ENCODE data around the gene CABP2. TPM values are rescaled to one million over a fixed set of nuclear protein-coding genes. Genes with fewer than 3 reads are reported as not detected.
"Not testable (repeated sequence)": the region's sequence is repeated elsewhere in the genome, so short reads cannot be mapped to it uniquely, and the experiment has no call there.

Gene CABP2
- total RNA-seq, 2 experiments from 2014 or later, result not detected

- CTCF ChIA-PET, result interaction anchor here (0.6 to 1.9 kb wide), 5 partner anchors 14 to 111 kb away, joined by 3 to 5 read pairs (median 4); partner anchors contain the start of genes PITPNM1 and PPP1CA
- POLR2A ChIA-PET, result interaction anchor here (0.8 to 7.0 kb wide), 7 partner anchors 17 to 95 kb away, joined by 3 to 79 read pairs (median 5); partner anchors contain the start of genes PPP1CA, PTPRCAP and RAD9A
Observed at GRCh38 chr11:67486481-67487195, 36.6 kb downstream of the CABP2 start.

- ChIA-PET CTCF (interaction anchor here (1.0 kb wide), 1 partner anchor 15 kb away, joined by 4 read pairs; no protein-coding TSS in a partner anchor), POLR2A (interaction anchor here (0.5 to 7.0 kb wide), 8 partner anchors 16 to 246 kb away, joined by 3 to 79 read pairs (median 4); partner anchors contain the start of genes CORO1B, PPP1CA and PTPRCAP)
Observed at GRCh38 chr11:67485873-67486361, 37.3 kb downstream of the CABP2 start.

DNA sequence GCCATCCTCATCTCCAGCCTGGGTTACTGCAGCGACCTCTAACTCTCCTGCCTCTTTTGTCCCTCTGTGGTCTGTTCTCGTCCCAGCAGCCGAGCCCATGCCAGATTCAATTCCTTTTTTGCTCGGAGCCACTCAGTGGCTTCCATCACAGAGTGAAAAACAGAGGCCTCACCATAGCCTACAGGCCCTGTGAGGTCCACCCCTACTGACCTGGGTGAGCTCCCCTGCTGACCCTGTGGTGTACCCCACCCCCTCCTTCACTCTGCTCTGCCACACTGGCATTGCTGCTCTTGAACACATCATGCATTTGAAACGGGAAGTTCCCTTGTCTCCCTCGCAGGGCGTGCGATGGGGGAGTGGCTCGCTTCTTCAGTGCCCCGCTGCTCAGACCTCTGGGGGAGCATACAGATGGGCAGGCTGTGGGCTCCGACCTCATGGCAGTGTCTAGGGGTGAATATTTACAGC lies 38.4 kb downstream of the CABP2 start:
- ChIA-PET POLR2A (interaction anchor here (0.7 to 7.0 kb wide), 6 partner anchors 17 to 245 kb away, joined by 3 to 79 read pairs (median 6); partner anchors contain the start of gene PTPRCAP), CTCF (interaction anchor here (0.7 to 1.5 kb wide), 5 partner anchors 14 to 1975 kb away, joined by 3 to 5 read pairs (median 4); partner anchors contain the start of genes PPP1CA and PTPRCAP)

- POLR2A ChIA-PET, result interaction anchor here (0.5 to 7.0 kb wide), 11 partner anchors 16 to 315 kb away, joined by 3 to 79 read pairs (median 4); partner anchors contain the start of genes PPP1CA and PTPRCAP
Observed at GRCh38 chr11:67483831-67484665, 39.2 kb downstream of the CABP2 start.

DNA sequence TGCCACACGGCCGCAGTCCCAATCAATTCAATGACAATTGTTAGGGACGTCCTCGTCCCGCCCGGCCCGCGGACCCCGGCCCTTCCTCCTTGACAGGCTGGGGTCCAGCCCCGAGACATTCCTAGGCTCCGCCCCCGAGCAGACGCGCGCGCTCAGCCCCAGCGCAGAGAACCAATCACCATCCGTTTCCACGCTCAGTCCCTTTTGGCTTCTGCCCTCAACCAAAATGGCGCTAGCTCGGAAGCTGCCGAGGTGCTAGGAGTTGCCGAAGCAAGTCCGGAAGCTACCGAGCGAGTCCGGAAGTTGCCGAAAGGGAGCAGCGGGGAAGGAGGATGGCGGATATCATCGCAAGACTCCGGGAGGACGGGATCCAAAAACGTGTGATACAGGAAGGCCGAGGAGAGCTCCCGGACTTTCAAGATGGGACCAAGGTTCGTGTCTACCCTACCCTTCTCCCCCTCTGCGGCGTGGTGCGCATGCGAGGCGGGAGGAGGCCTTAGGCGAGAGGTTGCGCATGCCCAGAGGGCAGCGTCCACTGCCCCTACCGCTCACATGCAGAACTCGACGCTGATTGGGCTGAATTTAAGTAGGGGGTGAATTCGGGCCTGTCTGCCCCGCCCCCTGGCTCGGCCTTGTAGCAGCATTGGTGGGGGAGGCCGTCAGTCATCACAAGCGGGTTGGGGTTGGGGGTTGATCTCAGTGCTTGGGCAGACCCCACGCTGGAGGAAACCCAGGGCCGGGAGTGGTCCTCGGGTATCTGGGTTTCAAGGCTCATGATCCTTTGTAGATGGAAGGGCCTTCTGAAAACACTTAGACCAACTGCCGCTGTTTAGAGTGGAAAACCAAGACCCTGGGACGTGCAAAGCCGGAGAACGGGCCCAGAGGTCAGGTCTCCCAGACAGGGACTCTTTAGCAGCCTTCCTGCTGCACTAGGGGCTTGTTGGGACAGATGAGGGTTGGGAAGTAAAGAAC lies 40.1 kb downstream of the CABP2 start, which contains the start of gene AIP:
Gene AIP, plus strand, starts transcription at position 200 of the 972 bp plus-strand sequence. Its CDS starts 133 bp downstream, at position 333.
- ChIA-PET POLR2A (interaction anchor here (0.6 to 7.0 kb wide), 5 partner anchors 14 to 82 kb away, joined by 4 to 79 read pairs (median 6); partner anchors contain the start of genes PPP1CA, PTPRCAP and TMEM134), CTCF (interaction anchor here (0.7 to 1.5 kb wide), 5 partner anchors 9 to 70 kb away, joined by 3 to 5 read pairs (median 4); partner anchors contain the start of gene CDK2AP2)

More at GRCh38 chr11:67483831-67484665, 39.2 kb downstream of the CABP2 start:
- CTCF ChIA-PET, result interaction anchor here (1.0 to 1.5 kb wide), 3 partner anchors 8 to 71 kb away, joined by 3 to 5 read pairs (median 5); partner anchors contain the start of gene PTPRCAP

- ChIA-PET CTCF (interaction anchor here (0.7 to 1.4 kb wide), 4 partner anchors 10 to 43 kb away, joined by 3 to 5 read pairs (median 4); partner anchors contain the start of gene CDK2AP2), POLR2A (interaction anchor here (1.1 to 7.0 kb wide), 3 partner anchors 14 to 62 kb away, joined by 4 to 79 read pairs (median 4); partner anchors contain the start of genes PTPRCAP and TMEM134)
Observed at GRCh38 chr11:67482275-67482826, 40.9 kb downstream of the CABP2 start.

DNA sequence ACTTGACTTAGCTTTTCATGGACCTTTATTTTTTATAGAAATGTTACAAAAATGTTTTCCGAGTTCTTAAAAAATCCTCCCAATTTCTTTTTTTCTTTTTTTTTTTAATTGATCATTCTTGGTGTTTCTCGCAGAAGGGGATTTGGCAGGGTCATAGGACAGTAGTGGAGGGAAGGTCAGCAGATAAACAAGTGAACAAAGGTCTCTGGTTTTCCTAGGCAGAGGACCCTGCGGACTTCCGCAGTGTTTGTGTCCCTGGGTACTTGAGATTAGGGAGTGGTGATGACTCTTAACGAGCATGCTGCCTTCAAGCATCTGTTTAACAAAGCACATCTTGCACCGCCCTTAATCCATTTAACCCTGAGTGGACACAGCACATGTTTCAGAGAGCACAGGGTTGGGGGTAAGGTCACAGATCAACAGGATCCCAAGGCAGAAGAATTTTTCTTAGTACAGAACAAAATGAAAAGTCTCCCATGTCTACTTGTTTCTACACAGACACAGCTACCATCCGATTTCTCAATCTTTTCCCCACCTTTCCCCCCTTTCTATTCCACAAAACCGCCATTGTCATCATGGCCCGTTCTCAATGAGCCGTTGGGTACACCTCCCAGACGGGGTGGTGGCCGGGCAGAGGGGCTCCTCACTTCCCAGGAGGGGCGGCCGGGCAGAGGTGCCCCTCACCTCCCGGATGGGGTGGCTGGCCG lies 45.7 kb downstream of the CABP2 start:
- POLR2A ChIA-PET, result interaction anchor here (0.7 kb wide), 1 partner anchor 39 kb away, joined by 12 read pairs; no protein-coding TSS in a partner anchor
- CTCF ChIA-PET, result interaction anchor here (1.4 kb wide), 1 partner anchor 12 kb away, joined by 3 read pairs; no protein-coding TSS in a partner anchor

- CTCF ChIA-PET, result interaction anchor here (0.6 kb wide), 1 partner anchor 89 kb away, joined by 3 read pairs; no protein-coding TSS in a partner anchor
- POLR2A ChIA-PET, result not testable (repeated sequence)
Observed at GRCh38 chr11:67476692-67477091, 46.6 kb downstream of the CABP2 start.

DNA sequence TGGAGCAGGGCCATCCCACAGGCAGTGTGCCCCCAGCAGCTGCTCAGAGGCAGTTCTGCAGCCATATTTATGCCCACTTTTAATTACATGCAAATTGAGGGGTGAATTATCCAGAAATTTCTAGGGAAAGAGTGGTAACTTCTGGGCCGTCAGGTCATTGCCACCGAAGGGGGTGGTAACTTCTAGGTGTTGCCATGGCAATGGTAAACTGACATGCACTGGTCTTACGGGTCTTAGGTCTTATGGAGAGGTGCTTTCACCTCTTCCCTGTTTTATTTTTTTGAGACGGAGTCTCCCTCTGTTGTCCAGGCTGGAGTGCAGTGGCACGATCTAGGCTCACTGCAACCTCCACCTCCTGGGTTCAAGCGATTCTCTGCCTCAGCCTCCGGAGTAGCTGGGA lies 50.4 kb downstream of the CABP2 start:
- ChIA-PET POLR2A (no interaction called here), CTCF (interaction anchor here (0.5 kb wide), 1 partner anchor 26 kb away, joined by 5 read pairs; no protein-coding TSS in a partner anchor)

DNA sequence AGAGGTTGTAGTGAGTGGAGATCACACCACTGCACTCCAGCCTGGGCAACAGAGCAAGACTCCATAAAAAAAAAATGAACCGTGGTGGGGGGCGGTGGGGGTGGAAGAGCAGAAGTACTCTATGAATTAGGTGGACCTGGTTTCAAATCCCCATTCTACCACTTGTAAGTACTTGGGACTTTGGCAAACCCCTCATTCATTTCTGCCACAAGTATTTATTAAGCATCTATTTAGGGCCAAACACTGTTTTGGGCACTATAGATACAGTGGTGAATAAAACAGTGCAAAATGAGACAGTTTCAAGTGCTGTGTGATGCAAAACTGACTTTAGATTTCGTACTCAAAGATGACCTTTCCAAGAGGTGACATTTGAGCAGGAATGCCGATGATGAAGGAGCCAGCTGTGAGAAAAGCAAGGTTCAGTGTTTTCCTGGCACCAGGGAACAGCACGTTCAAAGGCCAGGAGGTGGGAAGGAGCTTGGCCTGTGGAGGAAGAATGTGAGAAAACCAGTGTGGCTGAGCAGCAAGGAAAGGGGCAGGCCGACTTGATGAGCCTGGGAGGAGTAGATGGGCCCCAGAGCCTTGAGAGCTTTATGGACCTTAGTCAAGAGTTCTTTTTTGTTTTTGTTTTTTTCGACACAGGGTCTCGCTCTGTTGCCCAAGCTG lies 52.8 kb downstream of the CABP2 start:
- ChIA-PET POLR2A (no interaction called here), CTCF (interaction anchor here (0.9 to 2.8 kb wide), 7 partner anchors 12 to 69 kb away, joined by 3 to 6 read pairs (median 4); partner anchors contain the start of genes AIP, PPP1CA and PTPRCAP)

GRCh38 chr11:67469508-67469811 lies 53.8 kb downstream of the CABP2 start:
- POLR2A ChIA-PET, result interaction anchor here (0.6 to 2.4 kb wide), 3 partner anchors 17 to 68 kb away, joined by 3 to 6 read pairs (median 6); partner anchors contain the start of gene PPP1CA

More at GRCh38 chr11:67469508-67469811, 53.8 kb downstream of the CABP2 start:
- CTCF ChIA-PET, result interaction anchor here (0.6 to 2.8 kb wide), 7 partner anchors 11 to 68 kb away, joined by 3 to 6 read pairs (median 3); partner anchors contain the start of genes PPP1CA and PTPRCAP

Other genes starting within 250 kb of the CABP2 start
- 10 to 100 TPM; 76.2 to 77.4 TPM for gene ANKRD13D, start 234.1 kb downstream of the CABP2 start, total RNA-seq
- 1 to 10 TPM; 6.1 to 7.6 TPM for gene SSH3, start 219.9 kb downstream of the CABP2 start, total RNA-seq
- gene POLD4, start 169.9 kb downstream of the CABP2 start, total RNA-seq, result 10 to 100 TPM; 31.3 to 31.7 TPM
- gene CLCF1, start 149.8 kb downstream of the CABP2 start, total RNA-seq, result 1 to 10 TPM; 2.9 to 3.5 TPM
- 10 to 100 TPM; 35.2 to 37.4 TPM for gene RAD9A, start 131.5 kb downstream of the CABP2 start, total RNA-seq
- gene PPP1CA, start 121.6 kb downstream of the CABP2 start, total RNA-seq, result 100 to 1,000 TPM; 308 to 323 TPM
- gene TBC1D10C, start 119.4 kb downstream of the CABP2 start, total RNA-seq, result 100 to 1,000 TPM in 1 of 2 experiments, 10 to 100 TPM in 1; 98.1 to 103 TPM
- 1 to 10 TPM; 1.9 to 2.0 TPM for gene CARNS1, start 107.8 kb downstream of the CABP2 start, total RNA-seq
- gene RPS6KB2, start 95.0 kb downstream of the CABP2 start, total RNA-seq, result 10 to 100 TPM; 82.8 to 85.6 TPM
- 100 to 1,000 TPM; 147 to 151 TPM for gene PTPRCAP, start 85.8 kb downstream of the CABP2 start, total RNA-seq
- 100 to 1,000 TPM; 140 to 148 TPM for gene CORO1B, start 80.0 kb downstream of the CABP2 start, total RNA-seq
- not detected for gene GPR152, start 70.7 kb downstream of the CABP2 start, total RNA-seq
- gene CABP4, start 68.1 kb downstream of the CABP2 start, total RNA-seq, result under 1 TPM in 1 of 2 experiments, not detected in 1; 0.23 TPM
- gene TMEM134, start 54.2 kb downstream of the CABP2 start, total RNA-seq, result 10 to 100 TPM; 46.4 to 47.7 TPM
- 100 to 1,000 TPM; 154 to 159 TPM for gene AIP, start 40.4 kb downstream of the CABP2 start, total RNA-seq
- gene PITPNM1, start 18.1 kb downstream of the CABP2 start, total RNA-seq, result 100 to 1,000 TPM; 102 to 104 TPM
- gene CDK2AP2, start 15.3 kb downstream of the CABP2 start, total RNA-seq, result 10 to 100 TPM; 61.1 to 64.8 TPM
- 100 to 1,000 TPM; 471 to 491 TPM for gene GSTP1, start 60.4 kb upstream of the CABP2 start, total RNA-seq
- gene NDUFV1, start 83.5 kb upstream of the CABP2 start, total RNA-seq, result 100 to 1,000 TPM; 315 to 317 TPM
- 10 to 100 TPM; 28.3 to 28.9 TPM for gene NUDT8, start 106.5 kb upstream of the CABP2 start, total RNA-seq
- not detected for gene TBX10, start 116.3 kb upstream of the CABP2 start, total RNA-seq
- gene ACY3, start 127.3 kb upstream of the CABP2 start, total RNA-seq, result under 1 TPM; 0.21 to 0.50 TPM
- not detected for gene ALDH3B2, start 151.2 kb upstream of the CABP2 start, total RNA-seq